GM18861 (cell line): ENCODE measurements around the gene WDR75.
"Not testable (repeated sequence)": the region's sequence is repeated elsewhere in the genome, so short reads cannot be mapped to it uniquely, and the experiment has no call there.

Experiments
- ATAC-seq: cut with Tn5 transposase; IDR thresholded peaks from one replicate; pipeline ENCODE4 v1.9.1; 2021; ENCODE audit not compliant: unreplicated experiment

Gene WDR75

DNA sequence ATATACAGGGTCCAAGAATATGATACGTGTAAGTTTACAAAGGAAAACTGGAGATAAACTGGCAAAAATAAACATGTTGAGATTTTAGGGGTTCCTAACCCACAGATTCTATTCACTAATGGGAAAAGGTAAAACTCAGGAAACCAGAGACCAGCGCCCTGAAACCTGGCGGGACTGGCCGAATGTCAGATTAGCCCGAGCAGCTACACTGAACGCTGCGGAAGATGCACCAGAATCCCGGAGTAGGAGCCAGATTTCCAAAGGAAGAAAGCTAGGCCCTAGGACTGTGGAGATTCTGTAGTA lies 679 bp upstream of the WDR75 start:
- peak; percentile 17 for ATAC-seq

DNA sequence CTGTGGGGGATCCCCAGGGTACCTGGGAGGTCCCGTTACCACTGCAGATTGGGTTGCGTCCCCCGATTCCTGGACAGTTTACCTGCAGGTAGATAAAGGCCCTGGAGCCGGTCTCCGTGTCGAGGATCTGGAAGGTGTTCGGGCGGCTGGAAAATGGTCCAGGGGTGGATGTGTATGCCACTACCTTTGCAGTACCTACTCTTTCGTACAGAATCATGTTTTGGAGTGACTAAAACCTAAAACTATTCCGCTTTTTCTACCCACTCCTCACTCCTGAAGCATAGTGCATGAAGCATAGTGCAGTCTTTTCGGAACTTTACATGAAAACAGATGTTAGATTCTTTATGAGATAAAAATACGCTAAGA lies 418 bp downstream of the WDR75 start:
- ATAC-seq = peak; percentile 22

DNA sequence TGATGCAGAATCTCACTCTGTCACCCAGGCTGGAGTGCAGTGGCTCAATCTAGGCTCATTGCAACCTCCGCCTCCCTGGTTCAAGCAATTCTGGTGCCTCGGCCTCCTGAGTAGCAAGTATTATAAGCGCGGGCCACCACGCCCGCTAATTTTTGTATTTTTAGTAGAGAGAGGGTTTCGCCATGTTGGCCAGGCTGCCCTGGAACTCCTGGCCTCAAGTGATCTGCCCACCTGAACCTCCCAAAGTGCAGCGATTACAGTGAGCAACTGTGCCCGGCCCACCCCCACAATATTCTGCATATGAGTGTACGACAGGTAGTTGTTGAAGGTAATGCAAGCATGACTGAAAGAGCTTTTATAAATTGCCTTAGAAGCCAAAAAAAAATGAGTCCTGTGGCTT lies 1.2 kb downstream of the WDR75 start:
- ATAC-seq = no peak

DNA sequence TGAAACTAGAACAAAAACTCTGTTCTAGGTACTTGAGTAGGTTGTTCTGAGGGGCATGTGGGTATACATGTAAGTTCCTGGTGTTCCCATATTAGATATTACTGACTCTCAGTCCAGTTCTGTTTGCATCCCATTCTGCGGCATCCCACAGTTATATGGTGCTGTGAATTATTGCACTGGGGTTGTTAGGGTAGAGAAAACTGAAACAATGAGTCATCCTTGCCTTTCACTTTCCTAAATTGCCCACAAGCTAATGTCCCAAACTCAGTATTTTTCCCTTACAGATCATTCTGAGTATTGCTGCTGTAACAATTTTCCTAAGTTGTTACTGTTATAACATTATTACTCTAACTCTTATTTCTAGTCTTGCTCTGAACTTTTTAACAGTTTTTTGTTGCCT lies 3.0 kb downstream of the WDR75 start:
- ATAC-seq = peak; percentile 31

DNA sequence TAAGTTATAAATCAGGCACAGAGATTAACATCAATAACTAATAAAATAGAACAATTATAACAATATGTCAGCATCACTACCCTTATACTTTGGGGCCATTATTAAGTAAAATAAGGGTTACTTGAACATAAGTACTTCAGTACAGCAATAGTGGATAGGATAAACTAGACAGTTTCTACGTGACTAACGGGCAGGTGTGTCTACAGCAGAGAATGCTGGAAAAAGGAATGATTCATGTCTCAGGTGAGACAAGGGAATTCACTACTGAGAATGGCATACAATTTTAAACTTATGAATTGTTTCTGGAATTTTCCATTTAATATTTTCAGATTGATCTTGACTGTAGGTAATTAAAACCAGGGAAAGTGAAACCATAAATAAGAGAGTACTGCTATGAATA lies 5.5 kb downstream of the WDR75 start:
- no peak for ATAC-seq

DNA sequence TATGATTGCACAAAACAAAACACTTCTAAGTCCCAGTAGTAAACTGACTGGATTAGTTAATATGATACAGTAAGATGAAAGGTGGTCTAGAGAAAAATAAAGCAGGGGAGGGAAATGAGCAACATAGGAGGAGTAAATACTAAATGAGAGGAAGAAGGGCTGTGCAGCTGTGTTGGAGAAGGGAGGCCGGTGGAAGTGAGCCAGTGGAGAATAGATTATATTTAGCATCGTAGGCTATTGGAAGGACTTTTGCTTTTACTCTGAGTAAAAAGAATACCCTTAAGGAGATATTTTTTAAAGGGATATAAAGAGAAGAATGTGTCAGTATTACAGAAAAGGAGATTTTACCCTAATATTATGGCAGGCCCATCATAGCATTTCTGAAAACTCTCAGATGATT lies 12.7 kb downstream of the WDR75 start:
- no peak for ATAC-seq

DNA sequence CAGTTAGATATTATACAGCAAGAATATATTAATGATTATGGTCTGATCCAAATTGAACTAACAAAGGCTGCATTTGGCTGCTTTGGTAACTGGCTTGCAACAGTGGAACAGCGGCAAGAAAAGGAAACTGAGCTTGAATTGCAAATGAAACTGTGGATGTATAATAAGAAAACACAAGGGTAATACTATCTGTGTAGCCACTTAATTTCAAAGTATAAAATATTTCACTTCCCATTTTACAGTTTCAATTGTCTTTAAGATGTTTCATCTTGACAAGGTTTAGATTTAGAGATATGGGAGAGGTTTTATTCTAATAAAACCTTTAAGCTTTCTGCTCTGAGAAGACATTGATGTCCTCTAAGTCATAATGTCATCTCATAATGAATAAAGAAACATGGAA lies 23.8 kb downstream of the WDR75 start:
- ATAC-seq = peak; percentile 42

DNA sequence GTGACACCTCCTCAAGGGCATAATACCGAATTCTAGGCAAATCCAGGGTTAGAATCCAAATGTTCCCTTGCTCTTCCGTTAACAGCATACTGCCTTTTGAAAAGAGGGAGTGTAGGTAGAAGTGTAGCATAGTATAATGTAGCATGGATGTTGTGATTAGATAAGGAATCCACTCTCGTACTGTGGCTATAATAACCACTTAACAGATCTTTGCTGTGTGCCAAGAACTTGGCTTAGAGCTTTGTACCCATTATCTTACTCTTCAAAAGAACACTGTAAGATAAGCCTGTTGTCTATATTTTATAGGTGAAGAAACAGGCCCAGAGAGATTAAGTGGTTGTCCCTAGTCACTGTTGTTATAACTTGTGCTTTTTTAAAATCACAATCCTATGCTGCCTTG lies 24.2 kb downstream of the WDR75 start:
- ATAC-seq = no peak

DNA sequence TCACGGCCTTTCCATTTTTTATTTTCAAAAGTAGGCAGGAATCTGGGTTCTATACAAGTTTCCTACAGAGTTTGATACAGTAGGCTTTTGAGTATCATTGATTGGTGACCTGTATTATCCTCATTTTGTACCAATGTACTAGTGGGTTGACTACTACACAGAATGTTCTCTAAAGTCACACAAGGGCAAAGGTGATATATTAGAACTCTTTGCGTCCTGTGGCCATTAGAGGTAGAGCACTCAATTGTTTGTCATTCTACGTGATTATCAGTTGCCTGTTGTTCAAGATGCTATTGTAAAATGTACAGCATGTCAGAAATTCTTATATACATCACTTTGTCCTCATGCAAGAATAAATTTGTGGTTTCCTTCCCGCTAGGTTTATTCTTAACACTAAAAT lies 24.8 kb downstream of the WDR75 start:
- ATAC-seq = no peak

DNA sequence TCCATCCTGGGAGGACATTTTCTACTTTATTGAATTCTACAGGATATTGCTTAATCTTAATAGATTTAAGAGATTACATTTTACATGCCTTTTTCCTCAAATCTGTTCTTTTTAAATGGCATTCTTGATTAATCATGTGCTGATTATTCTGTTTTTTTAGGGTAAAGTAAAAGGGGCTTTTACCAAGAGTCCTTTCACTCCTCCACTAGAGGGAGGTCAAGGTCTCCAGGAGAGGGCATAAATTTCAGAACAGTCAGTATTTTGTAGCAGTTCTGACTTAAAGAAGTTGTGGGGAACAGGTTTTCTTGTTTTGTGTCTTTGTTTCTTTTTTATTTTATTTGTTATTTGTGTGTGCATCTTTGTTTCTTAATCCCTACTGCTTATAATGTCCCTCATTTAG lies 25.4 kb downstream of the WDR75 start:
- peak; percentile 43 for ATAC-seq

DNA sequence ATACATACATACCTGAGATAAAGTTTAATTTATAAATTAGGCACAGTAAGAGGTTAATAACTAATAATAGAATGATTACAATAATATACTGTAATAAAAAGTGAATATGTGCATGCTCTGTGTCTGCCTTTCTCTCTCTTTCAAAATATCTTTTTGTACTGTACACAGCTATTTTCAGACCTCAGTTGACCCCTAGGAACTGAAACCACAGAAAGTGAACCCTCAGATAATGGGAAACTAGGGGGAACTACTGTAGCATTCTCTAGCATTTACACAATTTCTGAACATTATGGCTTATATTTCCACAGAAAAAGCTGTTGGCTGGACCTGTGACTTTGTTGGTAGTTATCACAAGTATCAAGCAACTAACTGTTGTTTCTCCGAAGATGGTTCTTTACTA lies 25.9 kb downstream of the WDR75 start:
- ATAC-seq = no peak

DNA sequence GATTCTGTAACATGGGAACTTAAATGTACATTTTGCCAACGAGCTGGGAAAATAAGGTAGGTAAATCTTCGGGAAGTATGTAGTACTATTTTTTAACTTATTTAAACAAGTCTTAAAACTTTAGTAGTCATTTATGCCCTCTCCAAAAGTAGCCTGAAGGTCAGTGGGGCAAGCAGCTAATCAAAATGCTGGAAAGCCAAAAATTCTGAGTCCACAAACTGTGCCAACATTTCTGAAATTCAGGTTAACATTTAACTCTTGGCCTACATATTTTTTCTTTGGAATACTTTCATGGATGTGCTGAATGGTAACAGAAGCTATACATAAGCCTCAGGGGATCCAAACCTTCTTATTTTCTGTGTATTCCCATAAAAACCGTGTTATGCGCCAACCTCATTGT lies 26.3 kb downstream of the WDR75 start:
- ATAC-seq = no peak

DNA sequence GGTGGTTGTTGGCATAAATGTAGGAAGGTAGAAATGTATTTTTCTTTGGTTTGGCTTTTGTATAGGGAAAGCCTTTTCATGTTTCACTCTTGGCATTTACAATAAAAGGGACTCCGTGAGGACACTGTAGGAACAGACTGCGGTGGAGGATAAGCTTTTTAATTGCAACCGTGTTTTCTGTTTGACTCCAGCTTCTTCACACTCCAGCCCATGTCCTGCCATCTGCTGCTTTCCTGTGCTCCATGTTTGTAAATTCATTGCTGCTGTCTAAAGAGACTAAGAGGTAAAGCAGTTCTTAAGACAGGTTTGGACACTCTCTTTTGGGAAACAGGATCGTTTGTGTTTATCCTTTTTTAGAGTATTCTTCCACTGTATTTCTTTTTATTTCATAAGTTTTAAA lies 33.3 kb downstream of the WDR75 start:
- no peak for ATAC-seq

DNA sequence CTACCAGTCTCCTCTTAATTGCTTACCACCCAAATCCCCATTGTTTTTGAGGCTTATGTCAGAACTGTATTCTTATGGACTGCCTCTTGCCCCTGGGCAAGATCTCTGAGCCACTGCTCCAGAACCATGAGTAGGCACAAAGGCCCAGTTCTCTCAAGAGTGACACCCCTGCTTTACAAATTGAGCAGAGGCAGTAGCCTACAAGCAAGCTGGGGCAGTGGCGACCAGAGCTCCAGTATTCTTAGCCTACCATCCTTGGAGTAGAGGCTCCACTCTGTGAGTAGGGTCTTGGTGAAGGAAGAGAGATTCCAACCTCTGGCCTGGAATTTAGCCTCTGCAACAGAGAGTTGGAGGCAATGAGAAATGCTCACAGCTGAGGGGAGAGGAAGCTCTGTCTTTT lies 36.5 kb downstream of the WDR75 start:
- no peak for ATAC-seq

DNA sequence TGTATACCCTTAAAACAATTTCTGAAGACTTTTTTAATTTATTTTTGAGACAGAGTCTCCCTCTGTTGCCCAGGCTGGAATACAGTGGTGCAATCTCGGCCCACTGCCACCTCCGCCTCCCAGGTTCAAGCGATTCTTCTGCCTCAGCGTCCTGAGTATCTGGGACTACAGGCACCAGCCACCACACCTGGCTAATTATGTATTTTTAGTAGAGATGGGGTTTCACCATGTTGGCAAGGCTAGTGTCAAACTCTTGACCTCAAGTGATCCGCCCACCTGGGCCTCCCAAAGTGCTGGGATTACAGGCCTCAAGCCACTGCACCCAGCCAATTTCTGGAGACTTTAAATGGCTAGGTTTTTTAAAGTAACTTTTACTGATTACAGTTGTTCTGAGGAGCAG lies 37.0 kb downstream of the WDR75 start:
- ATAC-seq = not testable (repeated sequence)

DNA sequence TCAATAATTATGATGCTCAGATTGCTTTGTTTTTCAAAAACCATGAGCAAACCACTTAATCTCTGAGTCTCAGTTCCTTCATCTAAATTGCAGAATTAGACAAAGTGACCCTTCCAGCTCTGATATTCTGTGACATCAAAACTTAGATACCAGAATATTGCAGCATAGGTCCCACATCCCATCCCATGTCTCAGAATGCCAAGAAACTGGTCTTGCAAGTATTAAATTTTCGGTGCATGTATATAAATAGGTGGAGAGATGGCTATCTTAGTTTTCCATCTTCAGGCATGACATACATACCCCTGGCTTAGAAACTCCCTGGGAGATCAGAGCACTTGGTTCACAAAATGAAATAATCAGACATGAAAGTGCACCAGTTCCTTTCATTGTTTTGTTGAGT lies 39.8 kb downstream of the WDR75 start:
- no peak for ATAC-seq

DNA sequence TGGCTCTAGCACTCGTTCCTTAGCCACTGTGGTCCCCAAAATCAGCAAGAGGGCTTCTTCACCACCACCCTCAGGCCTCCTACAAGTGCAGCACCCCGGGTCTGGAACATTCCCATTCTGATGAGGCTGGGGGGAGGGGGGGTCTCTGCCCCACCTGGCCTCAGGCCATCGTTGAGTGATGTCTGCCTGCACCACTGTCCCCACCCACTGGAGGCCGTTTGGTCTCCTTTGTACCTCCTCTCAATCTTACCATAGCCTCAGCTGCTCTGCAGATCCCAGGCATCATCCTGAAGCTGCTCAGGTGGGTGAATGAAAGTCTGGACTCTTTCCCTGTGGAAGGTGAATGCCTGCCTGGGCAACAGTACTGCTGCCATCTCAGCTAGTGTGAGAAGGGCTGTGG lies 42.3 kb downstream of the WDR75 start:
- ATAC-seq = no peak

DNA sequence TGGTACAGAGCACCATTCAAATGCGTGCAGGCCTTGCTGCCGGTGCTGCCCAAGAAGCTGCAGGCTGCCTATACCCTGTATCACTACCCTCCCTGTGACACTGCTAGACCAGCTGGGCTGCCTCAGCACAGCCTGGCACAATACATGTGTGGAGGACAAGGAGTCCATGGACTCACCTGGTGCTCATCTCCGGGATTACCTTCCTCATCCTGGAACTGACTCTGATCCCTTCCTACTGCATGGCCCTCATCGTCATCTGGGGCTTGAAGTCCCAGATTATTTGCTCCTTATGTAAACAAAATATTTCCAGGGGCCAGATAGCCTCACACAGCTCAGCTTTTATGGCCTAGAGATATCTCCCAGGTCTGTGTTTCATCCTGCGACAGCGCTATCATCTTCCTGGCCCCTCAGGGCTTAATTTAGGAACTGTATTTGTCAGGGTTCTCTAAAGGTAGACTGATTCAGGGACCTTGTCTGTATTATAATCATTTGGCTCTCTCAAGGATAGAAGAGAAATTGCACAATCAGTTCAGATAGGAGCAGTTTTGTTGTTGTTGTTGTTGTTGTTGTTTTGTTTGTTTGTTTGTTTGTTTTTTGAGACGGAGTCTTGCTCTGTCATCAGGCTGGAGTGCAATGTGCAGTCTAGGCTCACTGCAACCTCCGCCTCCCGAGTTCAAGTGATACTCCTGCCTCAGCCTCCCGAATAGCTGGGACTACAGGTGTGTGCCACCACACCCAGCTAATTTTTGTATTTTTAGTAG lies 42.9 kb downstream of the WDR75 start:
- no peak for ATAC-seq

DNA sequence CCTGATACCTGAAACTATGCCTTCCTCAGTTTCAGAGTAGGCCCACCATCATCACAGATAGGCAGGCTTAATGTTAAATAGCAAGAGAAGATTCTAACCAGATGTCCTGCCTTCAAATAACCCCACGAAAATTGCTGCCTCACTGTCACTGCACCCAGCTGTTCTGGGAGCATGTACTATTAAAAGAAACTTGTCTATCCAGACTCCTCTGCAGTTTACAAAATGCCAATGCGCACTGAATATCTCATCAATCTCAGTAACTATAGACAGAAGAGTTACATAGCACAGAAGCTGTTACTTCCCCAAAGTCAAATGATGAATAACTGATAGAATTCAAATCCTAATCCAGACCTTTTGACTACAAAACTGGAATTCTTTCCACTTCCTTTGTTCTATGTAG lies 43.9 kb downstream of the WDR75 start:
- ATAC-seq = no peak

DNA sequence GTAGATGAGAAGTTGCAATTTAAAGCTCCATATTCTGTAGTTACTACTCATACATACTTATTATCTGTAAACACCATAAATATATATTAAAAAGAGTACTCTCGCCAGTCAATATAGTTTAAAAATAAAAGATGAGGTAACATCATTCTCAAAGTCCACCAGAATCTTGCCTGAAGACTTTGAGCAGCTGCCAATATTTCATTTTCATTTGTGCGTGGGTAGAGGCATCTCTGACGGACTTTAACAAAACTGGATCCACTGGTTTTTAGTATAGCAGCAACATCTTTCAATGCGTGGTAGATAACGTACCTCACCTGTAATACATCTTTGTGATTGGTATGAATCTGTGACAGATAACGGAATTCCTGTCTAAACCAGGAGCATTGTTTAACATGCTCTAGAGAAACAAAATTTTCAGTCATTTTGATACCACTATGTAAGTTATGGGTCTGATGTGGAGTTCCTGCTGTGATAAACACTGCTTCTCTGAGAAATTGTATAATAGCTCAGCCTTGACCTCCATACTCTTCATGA lies 45.0 kb downstream of the WDR75 start:
- no peak for ATAC-seq

DNA sequence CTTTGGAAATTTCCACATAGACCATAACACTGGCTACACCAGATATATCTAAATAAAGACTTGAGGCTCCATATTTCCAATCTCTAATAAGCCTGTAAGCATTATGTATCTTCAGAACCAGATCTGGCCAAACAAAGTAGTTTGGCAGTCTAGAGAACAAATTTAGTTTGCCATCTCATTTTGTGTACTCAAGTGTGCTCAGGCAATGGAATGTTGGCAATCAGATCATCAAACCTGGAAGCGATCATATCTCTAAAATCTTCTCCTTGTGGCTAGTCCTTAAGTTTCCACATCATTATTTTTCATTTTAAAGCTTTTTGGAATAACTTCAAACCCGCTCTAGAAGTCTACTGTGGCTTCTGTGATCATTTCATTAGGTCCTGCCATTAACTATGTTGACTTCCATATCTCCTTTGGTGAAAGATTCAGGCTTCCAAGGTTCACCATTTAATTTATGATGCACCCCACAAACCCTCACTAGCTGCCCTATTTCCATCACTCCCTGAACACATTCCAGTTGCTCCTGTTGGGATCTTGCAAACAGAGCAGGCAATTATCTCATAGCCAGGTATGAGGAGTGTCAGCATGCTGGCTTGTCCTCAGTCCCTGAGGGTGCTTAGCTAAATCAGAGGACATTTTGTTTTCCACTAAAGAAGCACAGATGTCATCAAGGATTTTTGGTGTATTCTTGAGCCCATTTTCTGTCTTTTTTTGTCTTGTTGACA lies 46.2 kb downstream of the WDR75 start:
- no peak for ATAC-seq

DNA sequence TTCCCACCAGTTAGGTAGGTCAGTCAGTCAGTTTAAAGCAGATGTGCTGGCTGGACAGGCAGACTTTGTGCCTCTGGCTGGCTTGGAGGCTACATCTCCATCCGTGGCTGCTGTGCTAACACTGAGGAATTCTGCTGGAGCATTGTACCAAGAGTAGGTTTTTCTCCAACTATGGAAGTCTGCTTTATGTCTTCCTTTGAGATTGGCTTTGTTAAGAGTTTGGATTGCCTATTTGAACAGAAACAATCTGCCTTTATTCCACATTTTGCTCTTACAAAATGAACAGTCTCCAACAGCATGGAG lies 46.7 kb downstream of the WDR75 start:
- no peak for ATAC-seq

DNA sequence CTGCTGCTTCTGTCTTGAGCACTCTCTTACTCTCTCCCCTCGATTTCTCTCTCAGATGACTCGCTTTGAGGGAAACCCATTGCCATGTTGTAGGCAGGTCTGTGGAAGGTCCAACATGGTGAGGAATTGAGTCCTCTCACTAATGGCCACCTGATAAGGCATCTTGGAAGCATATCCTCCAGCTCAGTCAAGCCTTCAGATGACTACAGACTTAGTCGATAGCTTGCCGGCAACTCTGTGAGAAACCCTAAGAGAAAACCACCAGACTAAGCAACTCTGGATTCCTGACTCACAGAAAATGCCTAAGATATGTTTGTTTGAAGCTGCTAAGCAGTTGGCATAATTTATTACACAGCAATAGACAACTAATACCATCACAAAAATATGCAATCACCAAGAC lies 51.2 kb downstream of the WDR75 start:
- no peak for ATAC-seq
